Measurements from ENCODE around the gene NPAS1. TPM values are rescaled to one million over a fixed set of nuclear protein-coding genes. Genes with fewer than 3 reads are reported as not detected.

The NPAS1 gene
- total and polyA plus RNA-seq, 2 of the 8 experiments (the other 6 are each of a cell fraction or from before 2014, with no cell fraction given) = 9.9 to 13.9 TPM

DNA sequence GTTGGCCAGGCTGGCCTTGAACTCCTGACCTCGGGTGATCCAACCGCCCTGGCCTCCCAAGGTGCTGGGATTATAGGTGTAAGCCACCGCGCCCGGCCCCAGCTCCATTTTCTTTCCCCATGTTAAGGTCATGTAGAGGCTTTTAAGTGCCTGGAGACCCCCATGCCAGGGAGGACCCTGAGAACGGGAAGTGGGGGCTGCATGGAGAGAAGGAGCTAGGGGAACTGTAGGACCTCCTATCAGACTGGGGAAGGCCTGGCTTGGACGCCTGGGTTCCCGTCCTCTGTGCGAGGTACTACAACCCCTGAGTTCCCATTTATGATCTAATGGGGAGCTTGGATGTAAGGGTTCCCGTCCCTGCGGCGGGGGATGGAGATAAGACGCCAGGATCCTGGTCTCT, 714 bp upstream of the NPAS1 start:
- Histone ChIP-seq H3K36me3 (ENCODE audit: control insufficient read depth in 2 of 4, insufficient read depth in 4 of 4, low read length in 3 of 4) (no peaks in the 10 kb centered on the region), H2BK5ac (ENCODE audit: low read depth, low read length) (no peak overlapping the region), H4K91ac (replicated peaks; ENCODE audit: insufficient read length, low read length) (no peak overlapping the region), H2BK12ac (ENCODE audit: low read depth, low read length) (peak overlapping the region; percentile 68; the same call in 1 of the 2 replicates), H3K14ac (ENCODE audit: insufficient read length) (no peak overlapping the region), H2AK5ac (ENCODE audit: low read depth, low read length) (no peak overlapping the region), H3K23me2 (ENCODE audit: low read depth, low read length) (peaks cover 15% of the 10 kb centered on the region; the same call in 1 of the 2 replicates), H3K9me3 (ENCODE audit: insufficient read depth in 2 of 2, low read depth in 1 of 2, low read length in 1 of 2) (no peaks in the 10 kb centered on the region), H4K5ac (ENCODE audit: insufficient read length, low read depth, low read length) (no peak overlapping the region), H3K18ac (ENCODE audit: extremely low read depth, low read length) (no peak overlapping the region), H3K9ac (replicated peaks in 1 of 4; ENCODE audit: extremely low read depth in 1 of 4, low read depth in 3 of 4, low read length in 3 of 4) (no peak overlapping the region), H3K27ac (ENCODE audit: low read depth, low read length) (no peak overlapping the region), H3K4me2 (ENCODE audit: insufficient read depth in 1 of 2, low read depth in 2 of 2, low read length in 2 of 2) (peak overlapping the region; percentile 62 to 87), H3K4ac (replicated peaks; ENCODE audit: insufficient read length, low read depth, low read length) (no peak overlapping the region), H2BK15ac (ENCODE audit: low read length) (no peak overlapping the region), H3K23ac (ENCODE audit: insufficient read length) (no peak overlapping the region), H3K79me2 (ENCODE audit: control insufficient read depth in 1 of 2, insufficient read depth in 2 of 2, low read length in 2 of 2) (no peaks in the 10 kb centered on the region), H3K27me3 (replicated peaks in 1 of 4; ENCODE audit: control insufficient read depth in 3 of 4, extremely low read depth in 1 of 4, insufficient read depth in 3 of 4, low read length in 3 of 4) (peaks cover 24 to 53% (median 49%) of the 10 kb centered on the region in 4 experiments), H3K4me3 (ENCODE audit: extremely low read depth in 1 of 4, insufficient read depth in 2 of 4, low read depth in 3 of 4, low read length in 4 of 4) (peak overlapping the region; percentile 42 to 69 (median 46); a peak in 6 of 8 replicates), H2BK20ac (ENCODE audit: low read length) (no peak overlapping the region), H4K20me1 (replicated peaks in 1 of 2; ENCODE audit: control insufficient read depth in 1 of 2, insufficient read depth in 2 of 2, low read length in 2 of 2) (peaks cover 0 to 3% of the 10 kb centered on the region in 2 experiments), H4K8ac (ENCODE audit: extremely low read depth, insufficient read depth, low read length) (no peak overlapping the region), H3K56ac (replicated peaks; ENCODE audit: insufficient read length, low read depth, low read length) (no peak overlapping the region), H3K79me1 (ENCODE audit: low read depth, low read length) (no peaks in the 10 kb centered on the region), H2AFZ (ENCODE audit: low read length) (no peak overlapping the region; the same call in 1 of the 2 replicates), H2BK120ac (replicated peaks; ENCODE audit: low read depth, low read length) (no peak overlapping the region), H3K4me1 (replicated peaks in 1 of 4; ENCODE audit: control insufficient read depth in 3 of 4, insufficient read depth in 4 of 4, low read length in 3 of 4) (peaks cover 0 to 20% (median 11%) of the 10 kb centered on the region in 4 experiments; a peak in 5 of 7 replicates)
- WGBS, 2 experiments (ENCODE audit: extremely low coverage in 1 of 2, insufficient coverage in 1 of 2, insufficient read length in 1 of 2, insufficient replicate concordance in 2 of 2, low coverage in 1 of 2, low lambda C conversion rate in 2 of 2, missing lambda C conversion rate in 1 of 2) = 61% methylated on average over 11 of the region's 13 CpGs; no CpG with 5 or more reads in 1 of the 2 experiments
- FAIRE-seq (no peak), DNase-seq (ENCODE audit: low read depth in 1 of 2, low spot score in 2 of 2) (no peak)
- POLR2A ChIA-PET (ENCODE audit: partially characterized antibody) = interaction anchor here (0.9 to 1.6 kb wide), 7 partner anchors 10 to 95 kb away, joined by 3 to 6 read pairs (median 4); partner anchors contain the start of gene ZC3H4
- CTCF ChIA-PET (ENCODE audit: partially characterized antibody) = interaction anchor here (0.9 to 2.0 kb wide), 8 partner anchors 9 to 262 kb away, joined by 3 to 6 read pairs (median 4); no protein-coding TSS in a partner anchor
- TF ChIP-seq SP1 (IDR thresholded peaks at IDR 0.05; ENCODE audit: low read depth, low read length) = no peak
- TF ChIP-seq CHD2 (IDR thresholded peaks at IDR 0.05; ENCODE audit: low read length) = no peak
- no peak for TF ChIP-seq SIRT6 (IDR thresholded peaks at IDR 0.05; ENCODE audit: low read length)
- TF ChIP-seq, protein P1, sequence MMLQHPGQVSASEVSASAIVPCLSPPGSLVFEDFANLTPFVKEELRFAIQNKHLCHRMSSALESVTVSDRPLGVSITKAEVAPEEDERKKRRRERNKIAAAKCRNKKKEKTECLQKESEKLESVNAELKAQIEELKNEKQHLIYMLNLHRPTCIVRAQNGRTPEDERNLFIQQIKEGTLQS (IDR thresholded peaks at IDR 0.05; ENCODE audit: insufficient read depth, low read depth, low read length) = no peak
- TF ChIP-seq TAF1 (IDR thresholded peaks at IDR 0.05; ENCODE audit: low read depth, low read length) = no peak
- TF ChIP-seq RAD21 (IDR thresholded peaks at IDR 0.05 in 1 of 2, conservative IDR thresholded peaks at IDR 0.05 in 1 of 2; ENCODE audit: low read depth in 2 of 2, low read length in 2 of 2) = no peak
- TF ChIP-seq RXRA (IDR thresholded peaks at IDR 0.05; ENCODE audit: insufficient read depth, low read depth, low read length) = no peak
- TF ChIP-seq FOSL1 (IDR thresholded peaks at IDR 0.05; ENCODE audit: insufficient read depth, low read depth, low read length) = no peak
- no peak for TF ChIP-seq PHF8 (conservative IDR thresholded peaks at IDR 0.05; ENCODE audit: low read depth, low read length)
- no peak for TF ChIP-seq SP4 (IDR thresholded peaks at IDR 0.05; ENCODE audit: low read length)
- TF ChIP-seq, protein P2, sequence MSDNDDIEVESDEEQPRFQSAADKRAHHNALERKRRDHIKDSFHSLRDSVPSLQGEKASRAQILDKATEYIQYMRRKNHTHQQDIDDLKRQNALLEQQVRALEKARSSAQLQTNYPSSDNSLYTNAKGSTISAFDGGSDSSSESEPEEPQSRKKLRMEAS (IDR thresholded peaks at IDR 0.05) = no peak
- TF ChIP-seq TCF12 (IDR thresholded peaks at IDR 0.05; ENCODE audit: low read depth, low read length) = no peak
- no peak for TF ChIP-seq JUND (IDR thresholded peaks at IDR 0.05; ENCODE audit: low read length)
